GM13976 (cell line): ENCODE data around the gene SYT15B.
"Not testable (repeated sequence)": the region's sequence is repeated elsewhere in the genome, so short reads cannot be mapped to it uniquely, and the experiment has no call there.

Experiments
- DNase-seq: peaks from one replicate; pipeline ENCODE4 v3.0.0; 2012; ENCODE audit warnings: low spot score
- in situ Hi-C: fragments of 300-500 bp; cut with MboI; formaldehyde crosslinking; loops from one replicate; pipeline ENCODE4 v1.12.0; 2022; ENCODE audit warnings: low sequenced_read_pairs, mixed read lengths, inconsistent platforms; ENCODE audit not compliant: unreplicated experiment

SYT15B gene

GRCh38 chr10:47763554-47764175, at the start of gene SYT15B:
Gene SYT15B, minus strand, starts transcription at chr10:47763592. Its CDS starts 952 bp downstream, at chr10:47762640.
- DNase-seq, in situ Hi-C loops: not testable (repeated sequence)

DNA sequence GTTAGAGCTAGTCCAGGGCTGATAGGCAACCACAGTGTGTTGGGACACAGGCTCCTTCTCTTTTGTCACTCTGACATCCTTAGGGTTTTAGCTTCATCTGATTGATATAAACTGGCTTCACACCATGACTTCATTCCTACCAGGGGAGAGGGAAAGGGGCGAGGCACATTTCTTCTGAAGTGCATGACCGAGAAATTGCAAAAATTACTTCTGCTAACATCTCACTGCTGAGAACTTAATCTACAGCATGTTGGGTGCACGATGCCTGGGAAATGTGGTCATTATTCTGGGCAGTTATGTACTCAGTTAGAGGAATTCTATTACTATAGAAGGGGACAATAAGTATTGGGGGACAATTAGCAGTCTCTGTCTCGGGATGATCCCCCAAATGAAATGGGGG, 16.2 kb upstream of the SYT15B start:
- DNase-seq, in situ Hi-C loops: not testable (repeated sequence)

DNA sequence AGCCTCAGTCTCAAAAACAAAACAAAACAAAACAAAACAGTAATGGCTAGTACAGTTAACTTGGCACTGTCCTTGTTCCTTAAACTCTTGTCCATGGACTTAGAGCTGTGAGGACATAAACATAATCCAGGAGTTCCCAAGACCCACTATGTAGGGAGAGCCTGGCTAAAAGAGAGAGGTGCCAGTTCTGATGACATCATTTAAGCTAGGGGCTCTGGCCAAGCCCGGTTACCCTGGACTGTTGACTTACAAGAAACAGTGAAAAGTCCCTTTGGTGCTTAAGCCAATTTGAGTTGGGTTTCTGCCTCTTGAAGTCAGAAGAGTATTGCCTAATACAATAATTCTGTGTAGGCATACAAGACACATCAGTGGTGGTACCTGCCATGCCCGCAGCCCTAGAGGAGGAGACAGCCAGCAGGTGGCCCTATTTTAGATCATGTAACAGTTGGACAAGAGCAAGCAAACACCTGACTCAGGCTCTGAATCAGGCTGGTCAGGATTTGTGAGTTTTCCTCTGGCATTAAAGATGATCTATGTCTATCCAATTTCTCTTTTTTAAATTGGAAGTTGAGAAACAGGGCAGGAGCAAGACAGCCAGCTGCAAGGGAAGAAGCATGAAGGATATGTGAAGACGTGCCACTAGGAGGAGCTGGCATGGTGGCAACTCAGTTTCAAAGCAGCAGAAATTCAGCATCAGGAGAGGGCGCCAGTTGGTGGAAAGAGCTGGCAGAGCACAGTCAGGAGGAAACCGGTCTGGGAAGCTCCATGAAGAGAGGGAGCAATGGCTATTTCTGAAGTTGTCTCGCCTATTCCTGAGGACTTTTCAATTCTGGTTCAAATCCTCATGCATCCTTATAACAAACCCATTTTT, 12.2 kb upstream of the SYT15B start:
- in situ Hi-C loops, DNase-seq: not testable (repeated sequence)

GRCh38 chr10:47770745-47771144, 7.4 kb upstream of the SYT15B start:
- in situ Hi-C loops, DNase-seq: not testable (repeated sequence)

DNA sequence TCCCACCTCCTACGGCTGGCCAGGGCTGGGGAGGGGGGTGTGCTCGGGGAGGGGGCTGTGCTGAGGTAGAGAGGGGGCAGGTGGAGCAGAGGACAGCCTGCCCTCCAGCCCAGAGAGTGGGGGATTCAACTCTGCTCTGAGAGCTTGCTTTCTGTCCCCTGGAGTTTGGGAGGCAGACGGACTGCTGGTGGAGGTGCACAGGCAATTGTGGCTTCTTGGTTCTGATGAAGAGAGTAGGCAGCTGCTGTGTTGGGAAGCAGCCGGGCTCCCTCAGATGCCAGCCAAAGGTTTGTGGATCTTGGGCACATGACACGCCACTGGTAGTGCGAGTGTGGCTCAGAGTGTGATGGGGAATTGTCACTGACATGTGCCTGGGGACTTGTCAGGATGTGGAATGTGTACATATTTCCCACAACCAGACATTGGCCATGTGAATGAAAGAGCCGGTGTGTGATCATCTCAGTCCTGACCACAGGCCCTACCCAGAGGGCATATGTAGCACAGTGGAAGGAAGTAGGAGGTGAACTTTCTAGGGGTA, 5.3 kb upstream of the SYT15B start:
- DNase-seq, in situ Hi-C loops: not testable (repeated sequence)

DNA sequence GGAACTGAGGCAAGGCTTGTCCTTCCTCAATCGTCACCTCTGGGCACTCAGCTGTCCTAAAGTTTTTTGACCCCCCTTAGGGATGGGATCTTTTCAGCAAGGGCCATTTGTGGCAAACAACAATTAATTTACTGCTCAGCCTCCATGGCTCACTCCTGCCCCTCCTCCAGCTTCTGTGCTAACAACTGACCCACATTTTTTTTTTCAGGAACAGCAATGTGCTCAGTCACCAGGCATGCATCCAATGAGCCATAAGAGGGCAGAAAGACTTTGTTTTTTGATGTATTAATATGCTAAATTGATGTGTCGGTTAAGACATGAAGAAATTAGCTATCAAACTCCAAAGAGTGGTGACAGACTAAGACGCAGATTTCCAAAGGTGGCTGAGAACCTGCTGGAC, 4.7 kb upstream of the SYT15B start:
- DNase-seq, in situ Hi-C loops: not testable (repeated sequence)

GRCh38 chr10:47767236-47767635, 3.8 kb upstream of the SYT15B start:
- DNase-seq, in situ Hi-C loops: not testable (repeated sequence)

- DNase-seq, in situ Hi-C loops: not testable (repeated sequence)
Observed at GRCh38 chr10:47765232-47765631, 1.8 kb upstream of the SYT15B start.

GRCh38 chr10:47762674-47763553, 478 bp downstream of the SYT15B start:
- DNase-seq, in situ Hi-C loops: not testable (repeated sequence)

GRCh38 chr10:47758855-47759254, 4.5 kb downstream of the SYT15B start:
- in situ Hi-C loops, DNase-seq: not testable (repeated sequence)

DNA sequence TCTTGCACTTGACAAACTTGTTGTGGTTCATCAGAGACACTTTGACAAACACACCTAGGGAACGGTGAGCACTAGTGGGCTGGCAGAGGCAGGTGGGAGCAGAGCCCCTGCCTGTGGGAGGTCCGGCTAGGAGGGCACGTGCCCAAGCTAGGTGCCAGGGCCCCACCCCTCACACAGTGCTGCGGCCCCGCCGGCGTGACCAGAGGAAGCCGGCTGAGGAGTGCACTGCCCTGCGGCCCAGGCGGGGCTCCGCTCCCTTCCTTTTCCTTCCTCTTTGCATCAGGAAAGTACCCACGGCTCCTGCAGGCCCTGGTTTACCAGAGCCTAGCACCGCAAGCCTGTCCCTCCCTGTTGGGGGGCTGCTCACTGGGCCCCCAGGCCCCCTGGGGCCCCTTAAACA, 7.2 kb downstream of the SYT15B start:
- in situ Hi-C loops, DNase-seq: not testable (repeated sequence)

- in situ Hi-C loops, DNase-seq: not testable (repeated sequence)
Observed at GRCh38 chr10:47753871-47754270, 9.5 kb downstream of the SYT15B start.

DNA sequence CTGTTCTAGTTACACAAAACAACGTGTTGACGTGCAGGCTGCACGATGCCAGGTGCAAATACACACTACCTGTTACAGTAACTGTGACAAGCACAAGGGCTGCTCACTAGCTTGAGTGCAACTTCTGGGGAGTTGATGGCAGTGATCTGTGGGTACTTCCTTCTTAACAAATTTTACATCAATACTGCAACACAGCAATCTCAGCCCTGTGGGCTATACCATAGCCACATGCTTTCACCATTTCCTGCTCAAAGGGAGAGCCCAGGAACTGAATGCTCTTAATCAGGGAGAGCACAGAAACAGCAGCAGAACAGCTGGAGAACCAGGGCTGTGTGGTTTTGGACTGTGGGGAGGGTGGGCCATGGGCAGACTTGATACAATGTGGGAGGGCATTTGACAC, 10.2 kb downstream of the SYT15B start:
- in situ Hi-C loops: not testable (repeated sequence)

DNA sequence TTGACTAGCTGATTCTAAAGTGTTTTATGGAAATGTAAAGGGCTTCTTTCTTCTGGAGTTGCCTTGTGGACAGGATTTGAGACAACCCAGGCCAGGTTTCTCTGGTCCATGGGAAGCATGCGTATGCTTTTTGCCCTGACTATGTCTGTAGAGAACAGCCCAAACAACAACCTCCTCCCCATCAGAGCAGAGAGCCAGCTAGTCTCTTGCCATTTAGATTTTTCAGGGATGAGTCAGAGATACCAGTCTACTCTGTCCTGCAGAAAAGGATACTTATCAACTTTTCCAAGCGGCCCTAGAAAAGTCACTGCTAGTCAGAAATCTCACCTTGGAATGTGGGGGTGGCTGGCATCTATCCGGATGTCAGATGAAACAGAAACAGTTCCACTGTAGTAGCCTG, 11.6 kb downstream of the SYT15B start:
- in situ Hi-C loops, DNase-seq: not testable (repeated sequence)

More for the DNA sequence above, 10.2 kb downstream of the SYT15B start:
- not testable (repeated sequence) for DNase-seq

GRCh38 chr10:47750360-47750759, 13.0 kb downstream of the SYT15B start:
- in situ Hi-C loops, DNase-seq: not testable (repeated sequence)

DNA sequence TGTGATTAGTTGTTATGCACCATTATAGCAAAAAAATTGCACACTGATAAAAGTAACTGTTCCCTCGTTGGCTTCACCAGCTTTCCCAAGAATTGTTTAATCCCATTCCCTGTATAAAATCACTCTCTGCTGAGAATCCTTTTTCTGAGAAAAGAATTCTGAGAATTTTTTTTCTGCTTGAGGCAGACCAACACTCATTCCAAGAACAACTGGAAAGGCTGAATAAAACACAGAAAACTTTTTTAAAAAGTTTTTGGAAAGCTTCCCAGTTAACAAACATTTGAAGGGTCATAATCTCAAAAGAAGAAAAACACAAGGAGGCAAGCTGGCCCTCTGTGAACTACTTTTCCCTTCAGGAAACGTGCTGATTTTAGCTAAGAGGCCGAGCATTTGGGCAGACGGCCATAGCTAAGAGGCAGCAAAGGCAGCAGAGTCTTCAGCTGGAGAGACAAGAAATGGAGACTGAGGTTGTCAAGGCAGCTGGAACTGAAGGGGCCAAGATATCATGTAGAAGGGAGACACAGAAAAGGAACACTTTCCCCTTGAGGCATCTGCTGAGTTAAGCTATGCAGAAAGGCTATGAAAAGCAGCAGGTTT, 16.5 kb downstream of the SYT15B start:
- DNase-seq: not testable (repeated sequence)

DNA sequence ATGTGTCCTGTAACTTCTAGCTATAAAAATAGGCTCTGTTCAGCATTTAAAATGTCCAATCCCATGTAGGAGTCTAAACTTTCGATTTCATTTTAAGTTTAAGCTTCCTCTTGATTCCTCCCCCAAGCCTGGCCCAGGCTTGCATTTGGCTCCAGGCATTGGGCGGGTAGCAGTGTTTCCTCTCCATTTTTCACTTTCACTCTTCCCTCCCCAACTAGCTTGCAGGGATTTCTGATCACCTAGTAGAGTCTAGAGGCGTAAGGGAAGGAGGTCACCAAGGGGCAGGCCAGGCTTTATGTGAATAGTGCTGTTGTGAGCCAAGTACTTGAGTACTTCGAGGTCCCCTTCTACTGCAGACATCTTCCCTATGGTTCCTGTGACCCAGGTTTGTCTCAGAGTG, 18.5 kb downstream of the SYT15B start:
- in situ Hi-C loops, DNase-seq: not testable (repeated sequence)

More for the DNA sequence above, 16.5 kb downstream of the SYT15B start:
- in situ Hi-C loops: not testable (repeated sequence)
